HEK293 (cell line): ENCODE results near the gene INTS1.

Source experiments
- SP7 ChIP-seq: fragments of 450-650 bp; formaldehyde crosslinking; IDR thresholded peaks from 2 replicates; pipeline ENCODE4 v1.5.1; 2016; ENCODE audit warnings: missing biosample characterization, missing genetic modification characterization
- ZNF114 ChIP-seq: fragments of 450-650 bp; formaldehyde crosslinking; IDR thresholded peaks from 2 replicates; pipeline ENCODE4 v1.5.0; 2017; ENCODE audit warnings: missing biosample characterization, missing genetic modification characterization
- TF ChIP-seq, protein P1 (sequence below): fragments of 450-650 bp; formaldehyde crosslinking; IDR thresholded peaks from 2 replicates; pipeline ENCODE4 v1.5.1; 2016; ENCODE audit warnings: missing biosample characterization, missing genetic modification characterization

DNA sequence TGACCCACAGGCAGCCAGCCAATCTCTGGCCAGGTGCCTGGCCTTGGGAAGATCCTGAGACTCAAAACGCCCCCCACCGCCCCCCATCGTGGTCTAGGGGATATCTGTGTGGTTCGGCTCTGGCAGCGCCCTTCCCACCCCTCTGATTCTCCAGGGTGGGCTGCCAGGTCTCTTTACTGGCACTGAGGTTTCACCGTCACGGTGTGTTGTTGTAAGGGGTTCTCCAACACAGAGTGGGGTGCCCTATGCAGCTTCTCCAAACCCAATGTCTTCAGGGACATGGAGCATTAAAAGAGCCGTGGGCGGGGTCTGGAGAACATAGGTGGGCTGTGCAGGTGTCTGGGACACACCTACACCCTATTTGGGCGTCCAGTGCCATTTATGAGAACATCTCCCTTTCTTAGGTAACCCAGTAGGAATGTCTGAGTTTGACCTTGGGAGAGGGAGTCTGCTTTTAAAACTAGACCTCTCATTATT is 27.8 kb upstream of the INTS1 start:
- TF ChIP-seq, protein P1, sequence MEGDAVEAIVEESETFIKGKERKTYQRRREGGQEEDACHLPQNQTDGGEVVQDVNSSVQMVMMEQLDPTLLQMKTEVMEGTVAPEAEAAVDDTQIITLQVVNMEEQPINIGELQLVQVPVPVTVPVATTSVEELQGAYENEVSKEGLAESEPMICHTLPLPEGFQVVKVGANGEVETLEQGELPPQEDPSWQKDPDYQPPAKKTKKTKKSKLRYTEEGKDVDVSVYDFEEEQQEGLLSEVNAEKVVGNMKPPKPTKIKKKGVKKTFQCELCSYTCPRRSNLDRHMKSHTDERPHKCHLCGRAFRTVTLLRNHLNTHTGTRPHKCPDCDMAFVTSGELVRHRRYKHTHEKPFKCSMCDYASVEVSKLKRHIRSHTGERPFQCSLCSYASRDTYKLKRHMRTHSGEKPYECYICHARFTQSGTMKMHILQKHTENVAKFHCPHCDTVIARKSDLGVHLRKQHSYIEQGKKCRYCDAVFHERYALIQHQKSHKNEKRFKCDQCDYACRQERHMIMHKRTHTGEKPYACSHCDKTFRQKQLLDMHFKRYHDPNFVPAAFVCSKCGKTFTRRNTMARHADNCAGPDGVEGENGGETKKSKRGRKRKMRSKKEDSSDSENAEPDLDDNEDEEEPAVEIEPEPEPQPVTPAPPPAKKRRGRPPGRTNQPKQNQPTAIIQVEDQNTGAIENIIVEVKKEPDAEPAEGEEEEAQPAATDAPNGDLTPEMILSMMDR (tag by site-specific recombination): no peak
- TF ChIP-seq SP7: no peak
- TF ChIP-seq ZNF114: no peak
